Activated CD8-positive, alpha-beta memory T cell treated with anti-CD3 and anti-CD28 coated beads, Interleukin-2, amount 50 U/mL, for 48 hours (primary cell): ENCODE results near the gene ZNF480.
"Not testable (repeated sequence)": the region's sequence is repeated elsewhere in the genome, so short reads cannot be mapped to it uniquely, and the experiment has no call there.

Source experiments
- DNase-seq: peaks from one replicate; pipeline ENCODE4 v3.0.0-alpha.2; 2020

The ZNF480 gene

GRCh38 chr19:52296773-52297600 lies at the start of gene ZNF480:
ZNF480 (plus strand) TSS chr19:52297169; CDS start chr19:52300413, 3,244 bp downstream.
- DNase-seq: peak; percentile 86

GRCh38 chr19:52248241-52248640 lies 48.7 kb upstream of the ZNF480 start:
- no peak for DNase-seq

- no peak for DNase-seq
These were observed 38.5 kb upstream of the ZNF480 start for GRCh38 chr19:52258426-52258825.

- DNase-seq: not testable (repeated sequence)
These were observed 31.4 kb upstream of the ZNF480 start for GRCh38 chr19:52265556-52265955.

- peak; percentile 98 for DNase-seq
These were observed 27.4 kb upstream of the ZNF480 start, which contains the start of gene ZNF766 for GRCh38 chr19:52269338-52270261. ZNF766 (plus strand) TSS chr19:52269587; CDS start chr19:52269614, 27 bp downstream.

GRCh38 chr19:52270266-52270885 lies 26.6 kb upstream of the ZNF480 start:
- DNase-seq: no peak

- DNase-seq: no peak
These were observed 23.7 kb upstream of the ZNF480 start for GRCh38 chr19:52273301-52273700.

GRCh38 chr19:52274191-52274590 lies 22.8 kb upstream of the ZNF480 start:
- no peak for DNase-seq

GRCh38 chr19:52275988-52276387 lies 21.0 kb upstream of the ZNF480 start:
- no peak for DNase-seq

- DNase-seq: no peak
These were observed 19.5 kb upstream of the ZNF480 start for GRCh38 chr19:52277471-52277870.

- DNase-seq: no peak
These were observed 10.7 kb upstream of the ZNF480 start for GRCh38 chr19:52286256-52286655.

- DNase-seq: no peak
These were observed 5.2 kb upstream of the ZNF480 start for GRCh38 chr19:52291781-52292180.

GRCh38 chr19:52292946-52293345 lies 4.0 kb upstream of the ZNF480 start:
- not testable (repeated sequence) for DNase-seq

GRCh38 chr19:52296400-52296772 lies 583 bp upstream of the ZNF480 start:
- DNase-seq: no peak

GRCh38 chr19:52297601-52298364 lies 814 bp downstream of the ZNF480 start:
- no peak for DNase-seq

- no peak for DNase-seq
These were observed 10.3 kb downstream of the ZNF480 start for GRCh38 chr19:52307275-52307674.

GRCh38 chr19:52322429-52322828 lies 25.5 kb downstream of the ZNF480 start:
- DNase-seq: no peak

GRCh38 chr19:52331757-52332156 lies 34.8 kb downstream of the ZNF480 start:
- no peak for DNase-seq

GRCh38 chr19:52335768-52336116 lies 38.8 kb downstream of the ZNF480 start:
- no peak for DNase-seq

GRCh38 chr19:52336117-52336790 lies 39.3 kb downstream of the ZNF480 start, which contains the start of gene ZNF610:
ZNF610 (plus strand) TSS chr19:52336243; CDS start chr19:52349173, 12,930 bp downstream.
- peak; percentile 95 for DNase-seq

GRCh38 chr19:52336791-52337381 lies 39.9 kb downstream of the ZNF480 start:
- DNase-seq: no peak
